Neural cell (in vitro differentiated cells): ENCODE results near the gene STK32B.

ENCODE experiments used
- EP300 ChIP-seq: fragments of 450-650 bp; conservative IDR thresholded peaks from 2 replicates; pipeline ENCODE4 v1.6.1; 2014; ENCODE audit warnings: antibody characterized with exemption, mild to moderate bottlenecking, moderate library complexity; ENCODE audit not compliant: poor library complexity, severe bottlenecking
- EZH2 ChIP-seq: fragments of 200-600, 300-800 bp; shearing (Covaris generic), sonication (generic); IDR thresholded peaks from 2 replicates; pipeline ENCODE4 v1.6.1; 2014; ENCODE audit warnings: antibody characterized with exemption, low read length, borderline replicate concordance, mild to moderate bottlenecking; ENCODE audit not compliant: insufficient read depth, poor library complexity, severe bottlenecking
- MXI1 ChIP-seq: fragments of 450-650 bp; conservative IDR thresholded peaks from 2 replicates; pipeline ENCODE4 v1.6.1; 2014; ENCODE audit warnings: antibody characterized with exemption, mild to moderate bottlenecking; ENCODE audit not compliant: poor library complexity, severe bottlenecking
- POLR2AphosphoS5 ChIP-seq: IDR thresholded peaks from 2 replicates; pipeline ENCODE4 v1.6.1; 2012
- SMC3 ChIP-seq: fragments of 450-650 bp; conservative IDR thresholded peaks from 2 replicates; pipeline ENCODE4 v1.6.1; 2014; ENCODE audit warnings: antibody characterized with exemption, mild to moderate bottlenecking, moderate library complexity; ENCODE audit not compliant: poor library complexity
- TAF1 ChIP-seq: IDR thresholded peaks from 2 replicates; pipeline ENCODE4 v1.6.1; 2012; ENCODE audit warnings: low read depth
- TF ChIP-seq, protein P1 (sequence below): fragments of 450-650 bp; IDR thresholded peaks from 2 replicates; pipeline ENCODE4 v1.5.1; 2014; ENCODE audit warnings: antibody characterized with exemption, mild to moderate bottlenecking, moderate library complexity; ENCODE audit not compliant: poor library complexity, severe bottlenecking

GRCh38 chr4:5386921-5387320, 335.6 kb downstream of the STK32B start:
- TF ChIP-seq EZH2 (no peak), POLR2AphosphoS5 (no peak), MXI1 (no peak), TAF1 (no peak), SMC3 (no peak), EP300 (no peak)
- TF ChIP-seq, protein P1, sequence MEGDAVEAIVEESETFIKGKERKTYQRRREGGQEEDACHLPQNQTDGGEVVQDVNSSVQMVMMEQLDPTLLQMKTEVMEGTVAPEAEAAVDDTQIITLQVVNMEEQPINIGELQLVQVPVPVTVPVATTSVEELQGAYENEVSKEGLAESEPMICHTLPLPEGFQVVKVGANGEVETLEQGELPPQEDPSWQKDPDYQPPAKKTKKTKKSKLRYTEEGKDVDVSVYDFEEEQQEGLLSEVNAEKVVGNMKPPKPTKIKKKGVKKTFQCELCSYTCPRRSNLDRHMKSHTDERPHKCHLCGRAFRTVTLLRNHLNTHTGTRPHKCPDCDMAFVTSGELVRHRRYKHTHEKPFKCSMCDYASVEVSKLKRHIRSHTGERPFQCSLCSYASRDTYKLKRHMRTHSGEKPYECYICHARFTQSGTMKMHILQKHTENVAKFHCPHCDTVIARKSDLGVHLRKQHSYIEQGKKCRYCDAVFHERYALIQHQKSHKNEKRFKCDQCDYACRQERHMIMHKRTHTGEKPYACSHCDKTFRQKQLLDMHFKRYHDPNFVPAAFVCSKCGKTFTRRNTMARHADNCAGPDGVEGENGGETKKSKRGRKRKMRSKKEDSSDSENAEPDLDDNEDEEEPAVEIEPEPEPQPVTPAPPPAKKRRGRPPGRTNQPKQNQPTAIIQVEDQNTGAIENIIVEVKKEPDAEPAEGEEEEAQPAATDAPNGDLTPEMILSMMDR = no peak
